Cardiac fibroblast (primary cell): ENCODE measurements around the gene KRT7.

Experiments used
- DNase-seq, 2 donors: peaks; one replicate each; pipeline versions ENCODE4 v3.0.0 to v3.0.0-alpha.2; 2010; ENCODE audit warnings: low read depth in 2 of 2
- H3K4me3 ChIP-seq, 2 donors: replicated peaks in 1 of 2; 1 replicate in 1 of 2; 2 replicates in 1 of 2; pipeline ENCODE4 v1.5.1; 2011; ENCODE audit warnings: low read depth in 2 of 2, low read length in 2 of 2, mild to moderate bottlenecking in 2 of 2, moderate library complexity in 1 of 2
- CTCF ChIP-seq: IDR thresholded peaks from one replicate; pipeline ENCODE4 v1.5.1; 2011; ENCODE audit warnings: low read depth, mild to moderate bottlenecking, low read length, inconsistent platforms

Gene KRT7

GRCh38 chr12:52187206-52187605 lies 45.8 kb upstream of the KRT7 start:
- no peak overlapping the region for H3K4me3 ChIP-seq
- DNase-seq, result no peak
- no peak for TF ChIP-seq CTCF

GRCh38 chr12:52187640-52188039 lies 45.4 kb upstream of the KRT7 start:
- no peak overlapping the region for H3K4me3 ChIP-seq
- no peak for DNase-seq
- TF ChIP-seq CTCF, result no peak

GRCh38 chr12:52188658-52189057 lies 44.4 kb upstream of the KRT7 start:
- TF ChIP-seq CTCF, result no peak
- DNase-seq, result no peak
- H3K4me3 ChIP-seq, result no peak overlapping the region

- peak; percentile 68 to 70 for DNase-seq
- no peak for TF ChIP-seq CTCF
- no peak overlapping the region for H3K4me3 ChIP-seq
Observed at GRCh38 chr12:52189376-52190174, 43.5 kb upstream of the KRT7 start.

GRCh38 chr12:52190860-52191729 lies 41.9 kb upstream of the KRT7 start:
- no peak for DNase-seq
- TF ChIP-seq CTCF, result no peak
- H3K4me3 ChIP-seq, result no peak overlapping the region

GRCh38 chr12:52191841-52192791 lies 40.9 kb upstream of the KRT7 start, which contains the start of gene KRT80:
Gene KRT80, minus strand, starts transcription at chr12:52192014. Its CDS starts 112 bp downstream, at chr12:52191902.
- no peak within 1 kb of the TSS for H3K4me3 ChIP-seq

More at GRCh38 chr12:52191841-52192791, 40.9 kb upstream of the KRT7 start, which contains the start of gene KRT80:
- peak; percentile 99 for DNase-seq
- TF ChIP-seq CTCF, result no peak
